KOPT-K1 (cell line): Measurements from ENCODE around the gene CFAP20.
"Not testable (repeated sequence)": the region's sequence is repeated elsewhere in the genome, so short reads cannot be mapped to it uniquely, and the experiment has no call there.

Experiments
- H3K27ac ChIP-seq: fragments of 200-600 bp; sonication (generic); 2 replicates; pipeline ENCODE4 v1.5.1; 2016; ENCODE audit warnings: antibody characterized with exemption, mild to moderate bottlenecking, low read depth, low read length; ENCODE audit not compliant: poor library complexity, severe bottlenecking
- H3K36me3 ChIP-seq: fragments of 200-600 bp; sonication (generic); 2 replicates; pipeline ENCODE4 v1.5.1; 2017; ENCODE audit warnings: antibody characterized with exemption, mild to moderate bottlenecking, low read length, moderate library complexity; ENCODE audit not compliant: insufficient read depth
- H3K9me3 ChIP-seq: fragments of 200-600 bp; sonication (generic); 2 replicates; pipeline ENCODE4 v1.5.1; 2017; ENCODE audit warnings: antibody characterized with exemption, low read length, mild to moderate bottlenecking; ENCODE audit not compliant: insufficient read depth, poor library complexity, severe bottlenecking

Gene CFAP20

DNA sequence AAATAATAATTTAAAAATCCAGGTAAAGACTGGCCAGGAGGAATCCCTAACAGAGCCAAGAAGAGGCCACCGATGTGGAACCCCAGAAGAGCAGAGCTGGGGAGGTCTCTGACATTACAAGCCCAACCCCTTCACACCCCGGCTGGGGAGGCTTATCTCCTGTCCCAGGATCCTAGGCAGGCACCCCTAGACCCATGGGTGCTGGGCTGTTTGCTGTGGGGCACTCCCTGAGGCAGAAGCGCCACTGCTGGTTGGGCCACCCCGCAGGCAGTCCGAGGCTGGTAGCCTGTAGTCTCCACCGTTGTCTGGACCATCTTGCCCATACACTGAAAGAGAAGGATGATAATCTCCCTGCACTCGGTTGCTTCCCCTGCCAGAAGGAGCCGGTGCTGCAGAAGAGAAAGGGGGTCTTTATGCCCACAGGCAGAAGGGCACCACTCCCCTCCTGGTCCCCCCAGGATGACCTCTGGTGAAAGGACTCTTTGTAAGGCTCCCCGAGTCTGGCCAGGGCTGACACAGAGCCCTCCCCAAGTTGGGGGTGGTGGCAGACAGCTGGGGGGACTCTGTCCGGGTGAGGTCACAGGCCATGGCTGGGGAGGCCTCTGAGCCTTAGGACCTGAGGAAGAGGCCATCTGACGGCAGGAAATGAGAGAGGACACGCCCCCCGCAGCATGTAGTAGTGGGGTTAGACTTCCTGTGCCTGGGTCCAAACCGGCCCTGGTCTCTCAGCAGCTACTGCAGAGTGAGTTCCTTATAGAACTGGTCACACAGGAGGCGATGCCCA lies 34.2 kb downstream of the CFAP20 start:
- H3K27ac ChIP-seq, result no peak overlapping the region
- no peaks in the 10 kb centered on the region for H3K9me3 ChIP-seq
- no peaks in the 10 kb centered on the region for H3K36me3 ChIP-seq

DNA sequence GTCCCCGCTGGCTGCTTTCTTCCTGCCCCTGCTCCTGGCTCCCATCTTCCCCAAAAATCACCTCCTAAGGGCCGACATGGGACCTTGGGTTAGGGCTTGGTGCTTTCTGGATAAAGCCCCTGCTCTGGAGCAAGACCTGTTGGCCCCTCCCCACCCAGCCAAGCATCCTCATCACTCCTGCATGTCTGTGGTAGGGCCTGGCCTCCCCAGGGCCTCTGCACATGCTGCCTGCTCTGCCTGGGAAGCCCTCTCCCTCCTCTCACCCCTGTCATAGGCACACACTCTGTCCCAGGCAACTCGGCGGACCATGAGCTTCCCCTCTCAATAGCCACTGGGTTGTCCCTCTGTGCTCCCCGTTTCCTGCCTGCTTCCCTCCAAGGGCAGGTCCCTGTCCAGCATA lies 35.2 kb downstream of the CFAP20 start:
- no peaks in the 10 kb centered on the region for H3K36me3 ChIP-seq
- no peaks in the 10 kb centered on the region for H3K9me3 ChIP-seq
- no peak overlapping the region for H3K27ac ChIP-seq

DNA sequence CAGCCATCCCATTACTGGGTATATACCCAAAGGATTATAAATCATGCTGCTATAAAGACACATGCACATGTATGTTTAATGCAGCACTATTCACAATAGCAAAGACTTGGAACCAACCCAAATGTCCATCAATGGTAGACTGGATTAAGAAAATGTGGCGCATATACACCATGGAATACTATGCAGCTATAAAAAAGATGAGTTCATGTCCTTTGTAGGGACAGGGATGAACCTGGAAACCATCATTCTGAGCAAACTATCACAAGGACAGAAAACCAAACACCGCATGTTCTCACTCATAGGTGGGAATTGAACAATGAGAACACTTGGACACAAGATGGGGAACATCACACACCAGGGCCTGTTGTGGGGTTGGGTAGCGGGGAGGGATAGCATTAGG lies 38.8 kb downstream of the CFAP20 start:
- H3K27ac ChIP-seq, H3K9me3 ChIP-seq, H3K36me3 ChIP-seq: not testable (repeated sequence)

DNA sequence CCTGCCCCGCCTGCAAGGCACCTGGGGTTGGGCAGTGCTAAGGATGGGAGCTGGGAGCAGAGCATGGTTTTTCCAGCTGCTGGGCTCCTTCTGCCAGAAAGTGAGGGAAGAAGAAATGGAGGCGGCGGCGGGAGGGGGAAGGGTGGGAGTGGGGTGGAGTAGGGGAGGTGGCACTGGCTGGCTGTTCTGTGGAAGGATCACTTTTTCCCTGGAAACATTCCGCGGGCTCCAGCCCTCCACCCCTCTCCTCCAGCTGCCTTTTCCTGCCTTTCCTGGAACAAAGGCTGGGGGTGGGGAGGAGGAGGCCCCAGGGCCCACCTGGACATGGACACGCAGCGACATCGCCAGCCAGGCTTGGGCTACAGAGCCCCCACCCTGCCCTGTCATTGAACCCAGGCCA lies 41.1 kb downstream of the CFAP20 start:
- H3K9me3 ChIP-seq, result no peaks in the 10 kb centered on the region
- no peak overlapping the region for H3K27ac ChIP-seq
- no peaks in the 10 kb centered on the region for H3K36me3 ChIP-seq

DNA sequence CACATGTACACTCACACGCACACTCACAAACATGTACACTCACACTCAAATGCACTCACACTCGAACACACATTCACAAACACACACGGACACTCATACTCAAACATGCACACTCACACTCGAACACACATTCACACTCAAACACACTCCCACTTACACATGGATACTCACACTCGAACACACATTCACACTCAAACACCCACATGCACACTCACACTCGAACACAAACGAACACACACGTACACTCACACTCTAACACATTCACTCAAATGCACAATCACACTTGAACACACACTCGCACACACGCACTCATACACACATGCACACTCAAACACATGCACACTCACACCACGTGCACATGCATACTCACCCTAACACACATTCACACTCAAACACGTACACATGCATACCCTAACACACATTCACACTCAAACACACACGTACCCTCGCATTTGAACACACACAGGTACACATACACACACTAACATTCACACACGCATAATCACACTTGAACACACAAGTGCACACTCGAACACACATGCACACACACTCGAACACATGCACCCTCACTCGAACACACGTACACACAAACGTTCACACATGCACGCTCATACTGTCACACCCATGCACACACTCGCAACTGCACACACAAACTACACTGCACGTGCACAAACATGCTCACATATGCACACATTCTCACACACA lies 41.8 kb downstream of the CFAP20 start:
- Histone ChIP-seq H3K36me3 (no peaks in the 10 kb centered on the region), H3K27ac (no peak overlapping the region), H3K9me3 (no peaks in the 10 kb centered on the region)

DNA sequence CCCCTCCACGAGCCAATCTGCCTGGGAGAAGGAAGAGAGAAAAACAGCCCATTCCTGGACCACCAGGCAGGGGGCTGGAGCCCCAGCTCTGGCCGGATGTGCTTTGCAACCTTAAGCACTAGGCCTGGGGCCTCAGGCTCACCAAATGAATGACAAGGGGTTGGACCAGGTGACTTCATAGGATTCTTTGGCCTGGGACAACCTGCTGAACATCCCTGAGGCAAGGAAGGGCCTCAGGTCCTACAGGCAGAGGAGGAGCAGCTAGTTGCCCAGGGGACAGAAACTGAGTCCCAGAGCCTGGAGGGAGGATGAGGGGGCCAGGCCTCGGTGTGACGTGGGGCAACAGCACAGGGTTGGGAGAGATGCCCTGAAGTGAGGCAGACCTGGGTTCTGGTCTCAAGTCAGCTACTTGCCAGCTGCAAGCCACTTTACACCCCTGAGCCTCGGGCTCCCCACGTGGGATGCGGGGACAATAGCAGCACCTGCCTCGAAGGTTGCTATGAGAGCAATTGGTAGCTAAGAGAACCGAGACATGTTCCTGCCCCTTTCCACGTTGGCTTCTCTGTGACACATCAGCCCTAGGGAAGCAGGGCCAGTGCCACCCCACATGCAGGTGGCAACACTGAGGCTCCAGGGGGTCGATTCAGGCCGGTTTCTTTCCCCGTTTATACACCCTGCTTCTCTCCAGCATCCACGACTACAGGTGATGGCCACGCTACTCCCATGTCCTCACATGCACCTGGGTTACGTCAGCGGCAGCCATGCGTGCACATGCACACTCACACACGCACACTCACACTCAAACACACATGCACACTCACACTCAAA lies 42.6 kb downstream of the CFAP20 start:
- Histone ChIP-seq H3K36me3 (no peaks in the 10 kb centered on the region), H3K9me3 (no peaks in the 10 kb centered on the region), H3K27ac (no peak overlapping the region)

DNA sequence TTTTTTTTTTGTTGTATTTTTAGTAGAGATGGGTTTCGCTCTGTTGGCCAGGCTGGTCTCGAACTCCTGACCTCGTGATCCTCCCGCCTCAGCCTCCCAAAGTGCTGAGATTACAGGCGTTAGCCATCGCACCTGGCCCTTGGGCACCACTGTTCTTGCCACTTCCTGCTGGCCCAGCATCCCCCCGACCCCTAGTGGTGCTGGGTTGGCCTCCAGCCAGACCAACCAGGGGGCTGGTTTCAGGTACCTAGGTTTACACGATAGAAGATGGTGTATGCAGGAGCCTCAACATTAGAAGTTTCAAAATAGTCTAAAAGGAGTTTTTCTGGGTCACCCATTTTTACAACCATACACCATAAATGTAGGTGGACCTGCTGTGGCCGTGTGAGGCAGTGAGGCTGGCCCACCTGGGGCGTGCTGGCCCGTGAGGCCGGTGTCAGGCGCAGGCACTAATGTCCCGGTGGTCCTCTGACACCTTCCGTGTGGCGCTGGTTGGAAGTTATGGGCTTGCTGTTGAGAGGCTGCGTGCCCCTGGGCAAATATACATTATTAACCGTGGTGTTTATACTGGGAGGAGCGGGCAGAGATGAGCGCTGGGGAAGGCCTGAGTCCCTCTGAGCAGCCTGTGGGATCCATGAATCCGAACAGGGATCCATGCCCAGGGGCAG lies 43.5 kb downstream of the CFAP20 start:
- Histone ChIP-seq H3K36me3 (no peaks in the 10 kb centered on the region), H3K9me3 (no peaks in the 10 kb centered on the region), H3K27ac (no peak overlapping the region)

DNA sequence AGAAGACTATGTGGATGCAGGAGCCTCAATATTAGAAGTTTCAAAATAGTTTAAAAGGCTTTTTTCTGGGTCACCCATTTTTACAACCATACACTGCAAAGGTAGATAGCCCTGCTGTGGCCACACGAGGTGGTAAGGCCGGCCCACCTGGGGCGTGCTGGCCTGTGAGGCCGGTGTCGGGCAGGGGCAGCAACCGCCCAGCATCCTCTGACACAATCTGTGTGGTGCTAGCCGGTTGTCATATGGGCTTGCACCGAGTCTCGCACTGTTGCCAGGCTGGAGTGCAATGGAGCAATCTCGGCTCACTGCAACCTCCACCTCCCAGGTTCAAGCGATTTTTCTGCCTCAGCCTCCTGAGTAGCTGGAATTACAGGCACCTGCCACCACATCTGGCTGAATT lies 44.0 kb downstream of the CFAP20 start:
- Histone ChIP-seq H3K9me3 (no peaks in the 10 kb centered on the region), H3K27ac (no peak overlapping the region), H3K36me3 (no peaks in the 10 kb centered on the region)

DNA sequence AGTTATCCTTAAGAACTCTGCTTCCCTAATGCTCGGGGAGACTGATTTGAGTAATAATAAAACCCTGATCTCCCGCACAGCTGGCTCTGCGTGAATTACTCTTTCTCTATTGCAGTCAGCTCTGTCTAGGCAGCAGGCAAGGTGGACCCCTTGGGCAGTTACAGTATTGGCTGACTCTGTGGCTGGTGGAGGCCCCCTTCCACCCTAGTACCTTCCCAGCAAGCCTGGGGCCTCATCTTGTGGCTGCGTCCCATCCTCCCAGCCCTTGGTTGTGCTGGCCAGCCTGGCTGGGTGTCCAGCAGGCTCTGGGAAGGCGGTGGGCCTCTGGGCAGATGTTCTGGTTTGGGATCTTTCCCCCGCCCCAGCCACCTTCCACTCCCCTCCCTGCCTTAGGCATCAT lies 44.5 kb downstream of the CFAP20 start:
- Histone ChIP-seq H3K27ac (no peak overlapping the region), H3K9me3 (no peaks in the 10 kb centered on the region), H3K36me3 (no peaks in the 10 kb centered on the region)

DNA sequence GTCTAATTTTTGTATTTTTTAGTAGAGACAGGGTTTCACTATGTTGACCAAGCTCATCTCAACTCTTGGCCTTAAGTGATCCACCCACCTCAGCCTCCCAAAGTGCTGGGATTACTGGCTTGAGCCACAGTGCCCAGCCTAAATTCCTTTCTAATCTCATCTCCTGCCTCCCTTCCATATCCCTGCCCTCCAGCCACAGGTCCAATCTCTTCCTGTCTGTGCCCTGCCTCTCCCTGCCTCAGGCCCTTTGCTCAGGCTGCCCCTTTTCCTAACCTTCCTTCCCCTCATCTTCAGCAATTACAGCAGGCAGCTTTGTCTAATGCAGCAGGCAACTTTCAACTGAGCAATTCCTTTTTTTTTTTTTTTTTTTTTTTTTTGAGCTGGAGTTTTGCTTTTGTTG lies 46.8 kb downstream of the CFAP20 start:
- Histone ChIP-seq H3K36me3 (no peaks in the 10 kb centered on the region), H3K27ac (no peak overlapping the region), H3K9me3 (no peaks in the 10 kb centered on the region)

DNA sequence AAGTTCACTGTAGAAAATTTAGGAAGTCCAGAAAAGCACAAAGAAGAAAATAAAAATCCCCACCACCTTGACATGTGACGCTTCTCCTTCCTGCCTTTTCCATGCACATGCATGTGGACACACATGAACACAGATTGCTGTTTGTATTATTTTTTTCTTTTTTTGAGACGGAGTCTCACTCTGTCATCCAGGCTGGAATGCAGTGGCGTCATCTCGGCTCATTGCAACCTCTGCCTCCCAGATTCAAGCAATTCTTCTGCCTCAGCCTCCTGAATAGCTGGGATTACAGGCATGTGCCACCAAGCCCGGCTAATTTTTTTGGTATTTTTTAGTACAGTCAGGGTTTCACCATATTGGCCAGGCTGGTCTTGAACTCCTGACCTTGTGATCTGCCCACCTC lies 48.5 kb downstream of the CFAP20 start:
- not testable (repeated sequence) for H3K27ac ChIP-seq, H3K9me3 ChIP-seq, H3K36me3 ChIP-seq

DNA sequence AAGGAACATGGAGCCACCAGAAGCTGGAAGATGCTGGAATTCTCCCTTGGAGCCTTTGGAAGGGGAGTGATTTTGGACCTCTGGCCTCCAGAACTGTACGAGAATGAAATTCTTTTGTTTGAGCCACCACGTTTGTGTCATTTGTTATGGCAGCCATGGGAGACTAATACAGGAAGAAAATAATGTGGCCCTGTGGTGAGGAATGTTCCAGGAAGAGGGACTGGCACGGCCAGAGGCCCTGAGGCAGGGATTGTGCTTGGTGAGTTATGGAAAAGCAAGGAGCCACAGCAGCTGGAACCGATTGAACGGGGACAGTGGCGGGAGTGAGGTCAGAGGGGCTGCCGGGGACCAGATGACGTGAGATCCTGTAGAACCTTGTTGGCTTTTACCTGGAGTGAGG lies 51.4 kb downstream of the CFAP20 start:
- Histone ChIP-seq H3K9me3 (peaks cover 8% of the 10 kb centered on the region), H3K27ac (no peak overlapping the region), H3K36me3 (no peaks in the 10 kb centered on the region)

DNA sequence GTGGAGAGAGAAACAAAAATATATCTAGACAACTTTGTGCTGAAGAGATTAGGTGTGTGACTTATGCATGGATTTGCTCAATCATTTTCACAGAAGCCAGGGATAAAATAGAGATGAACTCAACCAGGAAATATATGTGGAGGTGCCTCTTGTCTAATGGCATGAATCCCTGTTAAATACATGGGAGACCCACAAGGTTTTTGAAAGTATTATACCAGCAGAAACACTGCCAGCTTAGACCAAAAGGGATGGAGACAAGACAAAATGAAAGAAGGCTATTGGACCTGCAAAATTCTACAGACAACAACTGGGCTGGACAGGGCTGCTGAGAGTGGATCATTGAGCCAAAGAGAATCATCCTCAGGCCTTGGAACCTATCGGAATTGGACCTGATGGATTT lies 52.7 kb downstream of the CFAP20 start:
- no peak overlapping the region for H3K27ac ChIP-seq
- peaks cover 15% of the 10 kb centered on the region for H3K9me3 ChIP-seq
- no peaks in the 10 kb centered on the region for H3K36me3 ChIP-seq

DNA sequence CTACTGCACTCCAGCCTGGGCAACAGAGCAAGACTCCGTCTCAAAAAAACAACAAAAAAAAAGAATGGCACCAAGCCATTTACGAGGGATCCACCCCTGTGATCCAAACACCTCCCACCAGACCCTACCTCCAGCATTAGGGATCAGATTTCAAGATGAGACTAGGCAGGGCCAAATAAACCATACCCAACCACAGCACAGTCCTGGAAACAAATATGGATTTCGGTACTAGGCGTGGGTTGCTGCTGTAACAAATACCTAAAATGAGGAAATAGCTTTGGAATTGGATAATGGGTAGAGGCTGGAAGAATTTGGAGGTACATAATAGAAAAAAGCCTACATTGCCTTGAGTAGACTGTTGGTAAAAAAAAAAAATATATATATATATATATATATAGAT lies 54.5 kb downstream of the CFAP20 start:
- Histone ChIP-seq H3K9me3 (peaks cover 20% of the 10 kb centered on the region), H3K36me3 (no peaks in the 10 kb centered on the region), H3K27ac (no peak overlapping the region)

DNA sequence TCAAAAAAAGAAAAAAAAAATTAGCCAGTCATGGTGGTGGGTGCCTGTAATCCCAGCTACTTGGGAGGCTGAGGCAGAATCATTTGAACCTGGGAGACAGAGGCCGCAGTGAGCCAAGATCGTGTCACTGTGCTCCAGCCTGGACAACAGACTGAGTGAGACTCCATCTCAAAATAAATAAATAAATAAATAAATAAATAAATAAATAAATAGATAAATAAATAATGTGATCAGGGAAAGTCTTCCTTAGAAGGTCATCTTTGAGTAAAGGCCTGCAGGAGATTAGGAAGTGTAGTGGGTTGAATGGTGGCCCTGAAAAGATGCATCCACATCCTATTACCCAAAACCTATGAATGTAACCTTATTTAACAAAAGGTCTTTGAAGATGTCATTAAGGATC lies 56.1 kb downstream of the CFAP20 start:
- H3K36me3 ChIP-seq, H3K27ac ChIP-seq: not testable (repeated sequence)
- peaks cover 20% of the 10 kb centered on the region for H3K9me3 ChIP-seq
